HG03521 (cell line): ENCODE results near the gene GGTLC2.
"Not testable (repeated sequence)": the region's sequence is repeated elsewhere in the genome, so short reads cannot be mapped to it uniquely, and the experiment has no call there.

ENCODE experiments used
- ATAC-seq: cut with Tn5 transposase; IDR thresholded peaks from one replicate; pipeline ENCODE4 v1.9.1; 2021; ENCODE audit warnings: mild to moderate bottlenecking, moderate library complexity; ENCODE audit not compliant: unreplicated experiment

GGTLC2 gene

GRCh38 chr22:22644314-22644713, at the start of gene GGTLC2:
GGTLC2 (plus strand) TSS chr22:22644614; CDS start chr22:22646346, 1,732 bp downstream.
- not testable (repeated sequence) for ATAC-seq

- ATAC-seq: no peak
Measured at GRCh38 chr22:22595001-22595835, 49.2 kb upstream of the GGTLC2 start.

GRCh38 chr22:22598144-22598543, 46.3 kb upstream of the GGTLC2 start:
- ATAC-seq: no peak

- ATAC-seq: no peak
Measured at GRCh38 chr22:22599248-22599647, 45.2 kb upstream of the GGTLC2 start.

- ATAC-seq: no peak
Measured at GRCh38 chr22:22600531-22601261, 43.7 kb upstream of the GGTLC2 start.

GRCh38 chr22:22603470-22603947, 40.9 kb upstream of the GGTLC2 start:
- ATAC-seq: no peak

- ATAC-seq: no peak
Measured at GRCh38 chr22:22604326-22605073, 39.9 kb upstream of the GGTLC2 start.

GRCh38 chr22:22605074-22605404, 39.4 kb upstream of the GGTLC2 start:
- no peak for ATAC-seq

GRCh38 chr22:22608022-22608421, 36.4 kb upstream of the GGTLC2 start:
- ATAC-seq: not testable (repeated sequence)

- no peak for ATAC-seq
Measured at GRCh38 chr22:22609291-22609690, 35.1 kb upstream of the GGTLC2 start.

GRCh38 chr22:22612516-22612915, 31.9 kb upstream of the GGTLC2 start:
- no peak for ATAC-seq

- ATAC-seq: no peak
Measured at GRCh38 chr22:22614065-22614464, 30.3 kb upstream of the GGTLC2 start.

- ATAC-seq: no peak
Measured at GRCh38 chr22:22616636-22617035, 27.8 kb upstream of the GGTLC2 start.

- ATAC-seq: no peak
Measured at GRCh38 chr22:22618448-22618847, 26.0 kb upstream of the GGTLC2 start.

- no peak for ATAC-seq
Measured at GRCh38 chr22:22618923-22619322, 25.5 kb upstream of the GGTLC2 start.

GRCh38 chr22:22619765-22620414, 24.5 kb upstream of the GGTLC2 start:
- ATAC-seq: no peak

GRCh38 chr22:22628546-22629495, 15.6 kb upstream of the GGTLC2 start:
- not testable (repeated sequence) for ATAC-seq

- ATAC-seq: not testable (repeated sequence)
Measured at GRCh38 chr22:22631223-22631652, 13.2 kb upstream of the GGTLC2 start.

GRCh38 chr22:22632226-22632625, 12.2 kb upstream of the GGTLC2 start:
- ATAC-seq: not testable (repeated sequence)

- not testable (repeated sequence) for ATAC-seq
Measured at GRCh38 chr22:22633533-22633932, 10.9 kb upstream of the GGTLC2 start.
